Occipital lobe (tissue), 2 donors: Measurements from ENCODE around the gene POLR2L. TPM values are rescaled to one million over a fixed set of nuclear protein-coding genes. Genes with fewer than 3 reads are reported as not detected.

ENCODE experiments used
- DNase-seq: peaks from one replicate; lab custom pipeline; 2025; lab: John Stamatoyannopoulos, UW
- total RNA-seq: library from RNA; depleted of rRNA; stranded (reverse); fragments of >200 nt; gene quantifications from one replicate; pipeline ENCODE4 v1.2.3, GENCODE V29; 2014

POLR2L gene
- total RNA-seq, result 14.5 TPM

GRCh38 chr11:842370-843002 lies at the start of gene POLR2L, which contains the start of gene TSPAN4:
Gene POLR2L (minus strand): TSS chr11:842529. CDS start chr11:842508, 21 bp downstream.
Gene TSPAN4 (plus strand): TSS chr11:842852. CDS start chr11:850305, 7,453 bp downstream.
- DNase-seq, result peak; percentile 85

- no peak for DNase-seq
Observed at GRCh38 chr11:890794-891540, 48.6 kb upstream of the POLR2L start.

GRCh38 chr11:889687-890475 lies 47.6 kb upstream of the POLR2L start:
- no peak for DNase-seq

GRCh38 chr11:889257-889656 lies 46.9 kb upstream of the POLR2L start:
- DNase-seq, result no peak

- no peak for DNase-seq
Observed at GRCh38 chr11:888310-889212, 46.2 kb upstream of the POLR2L start.

- DNase-seq, result no peak
Observed at GRCh38 chr11:887589-887988, 45.3 kb upstream of the POLR2L start.

- no peak for DNase-seq
Observed at GRCh38 chr11:886568-886967, 44.2 kb upstream of the POLR2L start.

GRCh38 chr11:884578-885070 lies 42.3 kb upstream of the POLR2L start:
- DNase-seq, result no peak

- no peak for DNase-seq
Observed at GRCh38 chr11:883527-883926, 41.2 kb upstream of the POLR2L start.

- DNase-seq, result no peak
Observed at GRCh38 chr11:882596-882995, 40.3 kb upstream of the POLR2L start.

- DNase-seq, result no peak
Observed at GRCh38 chr11:880447-880846, 38.1 kb upstream of the POLR2L start.

- no peak for DNase-seq
Observed at GRCh38 chr11:877565-877964, 35.2 kb upstream of the POLR2L start.

GRCh38 chr11:876545-876944 lies 34.2 kb upstream of the POLR2L start:
- DNase-seq, result peak; percentile 19

GRCh38 chr11:875769-876301 lies 33.5 kb upstream of the POLR2L start:
- DNase-seq, result peak; percentile 26

- DNase-seq, result no peak
Observed at GRCh38 chr11:875203-875602, 32.9 kb upstream of the POLR2L start.

GRCh38 chr11:873706-874105 lies 31.4 kb upstream of the POLR2L start:
- no peak for DNase-seq

- DNase-seq, result no peak
Observed at GRCh38 chr11:872799-873198, 30.5 kb upstream of the POLR2L start.

- no peak for DNase-seq
Observed at GRCh38 chr11:871472-871871, 29.1 kb upstream of the POLR2L start.

- DNase-seq, result no peak
Observed at GRCh38 chr11:870418-870817, 28.1 kb upstream of the POLR2L start.

GRCh38 chr11:870127-870413 lies 27.7 kb upstream of the POLR2L start:
- DNase-seq, result no peak
